Fibroblast of gingiva (primary cell): Measurements from ENCODE around the gene CCDC178.
"Not testable (repeated sequence)": the region's sequence is repeated elsewhere in the genome, so short reads cannot be mapped to it uniquely, and the experiment has no call there.

Experiments
- DNase-seq: peaks from one replicate; pipeline ENCODE4 v3.0.0-alpha.2; 2011; ENCODE audit warnings: low read depth

Gene CCDC178

GRCh38 chr18:33356735-33357134 is 83.8 kb downstream of the CCDC178 start:
- DNase-seq = no peak

- DNase-seq = no peak
Observed at GRCh38 chr18:33355756-33356155, 84.8 kb downstream of the CCDC178 start.

- no peak for DNase-seq
Observed at GRCh38 chr18:33355263-33355662, 85.3 kb downstream of the CCDC178 start.

- DNase-seq = no peak
Observed at GRCh38 chr18:33350256-33350655, 90.3 kb downstream of the CCDC178 start.

- DNase-seq = not testable (repeated sequence)
Observed at GRCh38 chr18:33339733-33340132, 100.8 kb downstream of the CCDC178 start.

- no peak for DNase-seq
Observed at GRCh38 chr18:33334781-33335180, 105.7 kb downstream of the CCDC178 start.

- no peak for DNase-seq
Observed at GRCh38 chr18:33330711-33331110, 109.8 kb downstream of the CCDC178 start.

- DNase-seq = no peak
Observed at GRCh38 chr18:33326975-33327374, 113.5 kb downstream of the CCDC178 start.

GRCh38 chr18:33317640-33318039 is 122.9 kb downstream of the CCDC178 start:
- no peak for DNase-seq

- DNase-seq = no peak
Observed at GRCh38 chr18:33316146-33316587, 124.4 kb downstream of the CCDC178 start.

GRCh38 chr18:33307520-33307919 is 133.0 kb downstream of the CCDC178 start:
- no peak for DNase-seq

GRCh38 chr18:33304277-33304676 is 136.2 kb downstream of the CCDC178 start:
- DNase-seq = no peak

GRCh38 chr18:33291539-33291938 is 149.0 kb downstream of the CCDC178 start:
- no peak for DNase-seq

- DNase-seq = no peak
Observed at GRCh38 chr18:33288082-33288716, 152.3 kb downstream of the CCDC178 start.

- no peak for DNase-seq
Observed at GRCh38 chr18:33282709-33283333, 157.7 kb downstream of the CCDC178 start.

GRCh38 chr18:33282142-33282541 is 158.4 kb downstream of the CCDC178 start:
- no peak for DNase-seq

GRCh38 chr18:33277431-33277830 is 163.1 kb downstream of the CCDC178 start:
- no peak for DNase-seq

- DNase-seq = no peak
Observed at GRCh38 chr18:33275843-33276242, 164.7 kb downstream of the CCDC178 start.

GRCh38 chr18:33270297-33270696 is 170.2 kb downstream of the CCDC178 start:
- DNase-seq = no peak

- no peak for DNase-seq
Observed at GRCh38 chr18:33269223-33269622, 171.3 kb downstream of the CCDC178 start.

GRCh38 chr18:33264566-33264965 is 176.0 kb downstream of the CCDC178 start:
- no peak for DNase-seq

- no peak for DNase-seq
Observed at GRCh38 chr18:33239298-33239697, 201.2 kb downstream of the CCDC178 start.

GRCh38 chr18:33232318-33232626 is 208.2 kb downstream of the CCDC178 start:
- DNase-seq = no peak
